Skeletal muscle satellite cell (primary cell): ENCODE measurements around the gene PLEKHN1.
"Not testable (repeated sequence)": the region's sequence is repeated elsewhere in the genome, so short reads cannot be mapped to it uniquely, and the experiment has no call there.

Experiments used
- H3K27me3 ChIP-seq: 2 replicates; pipeline ENCODE4 v1.7.0; 2013; ENCODE audit warnings: low read length; ENCODE audit not compliant: control insufficient read depth, insufficient read depth
- H3K36me3 ChIP-seq: 2 replicates; pipeline ENCODE4 v1.7.0; 2013; ENCODE audit warnings: mild to moderate bottlenecking, control low read depth, low read length; ENCODE audit not compliant: insufficient read depth
- H3K4me1 ChIP-seq: 2 replicates; pipeline ENCODE4 v1.7.0; 2013; ENCODE audit warnings: low read length; ENCODE audit not compliant: control insufficient read depth, insufficient read depth
- H3K4me2 ChIP-seq: 2 replicates; pipeline ENCODE4 v1.7.0; 2013; ENCODE audit warnings: mild to moderate bottlenecking, low read length
- H3K4me3 ChIP-seq: 2 replicates; pipeline ENCODE4 v1.7.0; 2013; ENCODE audit warnings: low read length
- H3K9ac ChIP-seq: 2 replicates; pipeline ENCODE4 v1.7.0; 2013; ENCODE audit warnings: mild to moderate bottlenecking, low read depth, low read length, moderate library complexity
- H3K9me3 ChIP-seq: replicated peaks from 2 replicates; pipeline ENCODE4 v1.7.0; 2013; ENCODE audit warnings: mild to moderate bottlenecking, control low read depth, low read length

PLEKHN1 gene

DNA sequence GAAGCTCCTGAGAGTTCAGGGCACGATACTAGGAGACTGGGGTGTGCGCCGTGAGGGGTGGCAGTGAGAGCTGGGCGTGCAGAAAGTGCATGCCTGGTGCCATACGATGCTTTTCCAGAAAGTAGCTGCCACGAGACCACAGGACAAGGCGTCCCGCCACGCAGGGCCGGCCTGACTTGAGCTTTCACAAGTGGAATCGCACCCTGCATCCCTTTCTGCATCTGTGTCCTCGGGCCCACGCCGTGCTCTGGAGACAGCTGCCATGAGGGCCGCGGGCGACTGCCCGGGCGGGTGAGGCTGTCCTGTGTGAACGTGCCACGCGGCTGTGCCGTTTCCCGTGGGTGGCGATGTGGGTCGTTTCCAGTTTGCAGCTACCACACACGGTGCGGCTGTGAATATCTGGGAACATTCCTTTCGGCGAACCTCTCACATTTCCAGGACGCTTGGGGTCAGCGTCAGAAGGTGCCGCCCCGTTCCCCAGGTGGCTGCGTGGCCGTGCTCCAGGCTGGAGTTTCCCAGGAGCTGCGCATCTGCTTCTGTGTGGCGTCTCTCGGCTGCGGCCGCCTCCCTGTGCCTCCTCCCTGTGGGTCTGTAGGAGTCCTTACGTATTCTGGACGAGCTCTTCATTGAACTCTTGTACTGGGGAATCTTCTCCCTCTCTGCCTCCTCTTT, 16.6 kb downstream of the PLEKHN1 start:
- Histone ChIP-seq H3K27me3 (peaks cover 54% of the 10 kb centered on the region), H3K9ac (no peak overlapping the region), H3K4me3 (no peak overlapping the region), H3K4me2 (no peak overlapping the region), H3K4me1 (no peaks in the 10 kb centered on the region), H3K9me3 (no peaks in the 10 kb centered on the region), H3K36me3 (no peaks in the 10 kb centered on the region)

DNA sequence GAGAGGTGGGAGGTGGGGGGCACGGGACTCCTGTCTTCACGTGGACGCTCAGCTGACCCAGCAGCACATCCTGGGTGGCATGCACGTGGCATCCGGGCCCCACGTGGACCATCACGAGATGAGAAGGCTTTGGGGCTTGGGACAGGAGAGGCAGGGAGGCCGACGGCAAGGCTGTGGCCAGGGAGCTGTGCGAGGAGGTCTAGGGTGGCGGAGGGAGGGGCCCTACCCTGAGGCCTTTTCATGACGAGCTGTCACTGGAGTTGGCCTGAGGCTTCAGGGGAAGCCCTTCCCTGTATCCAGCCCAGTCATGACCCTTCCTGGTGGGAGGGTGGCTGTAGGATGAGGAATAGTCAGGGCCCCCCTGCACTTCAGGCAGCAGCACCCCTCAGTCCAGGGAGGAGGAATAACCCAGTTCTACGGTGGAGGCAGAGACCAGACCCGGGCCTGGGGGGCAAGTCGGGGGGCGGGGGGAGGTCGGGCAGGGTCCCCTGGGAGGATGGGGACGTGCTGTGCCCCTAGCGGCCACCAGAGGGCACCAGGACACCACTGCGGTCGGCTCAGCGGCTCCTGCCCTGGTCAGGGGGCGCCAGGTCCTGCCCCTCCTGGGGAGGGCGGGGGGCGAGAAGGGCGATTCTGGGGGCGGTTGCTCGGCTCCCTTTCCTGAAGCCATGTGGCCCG, 17.7 kb downstream of the PLEKHN1 start:
- Histone ChIP-seq H3K4me3 (no peak overlapping the region), H3K9ac (no peak overlapping the region)

DNA sequence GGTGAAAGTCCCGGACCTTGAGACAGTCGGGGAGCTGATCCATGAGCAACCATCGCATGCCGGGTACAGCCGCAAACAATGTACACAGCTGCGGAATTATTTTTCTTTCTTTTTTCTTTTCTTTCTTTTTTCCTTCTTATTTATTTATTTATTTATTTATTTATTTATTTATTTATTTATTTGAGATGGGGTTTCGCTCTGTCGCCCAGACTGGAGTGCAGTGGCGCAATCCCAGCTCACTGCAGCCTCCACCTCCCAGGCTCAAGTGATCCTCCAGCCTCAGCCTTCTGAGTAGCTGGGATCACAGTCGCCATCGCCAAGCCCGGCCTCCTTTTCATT, 18.2 kb downstream of the PLEKHN1 start:
- Histone ChIP-seq H3K4me2 (peak overlapping the region; percentile 64), H3K36me3 (no peaks in the 10 kb centered on the region), H3K9me3 (no peaks in the 10 kb centered on the region), H3K9ac (no peak overlapping the region), H3K4me1 (no peaks in the 10 kb centered on the region), H3K4me3 (no peak overlapping the region), H3K27me3 (peaks cover 65% of the 10 kb centered on the region)

More for the DNA sequence above, 17.7 kb downstream of the PLEKHN1 start:
- Histone ChIP-seq H3K27me3 (peaks cover 61% of the 10 kb centered on the region), H3K4me2 (peak overlapping the region; percentile 64), H3K9me3 (no peaks in the 10 kb centered on the region), H3K4me1 (no peaks in the 10 kb centered on the region), H3K36me3 (no peaks in the 10 kb centered on the region)

DNA sequence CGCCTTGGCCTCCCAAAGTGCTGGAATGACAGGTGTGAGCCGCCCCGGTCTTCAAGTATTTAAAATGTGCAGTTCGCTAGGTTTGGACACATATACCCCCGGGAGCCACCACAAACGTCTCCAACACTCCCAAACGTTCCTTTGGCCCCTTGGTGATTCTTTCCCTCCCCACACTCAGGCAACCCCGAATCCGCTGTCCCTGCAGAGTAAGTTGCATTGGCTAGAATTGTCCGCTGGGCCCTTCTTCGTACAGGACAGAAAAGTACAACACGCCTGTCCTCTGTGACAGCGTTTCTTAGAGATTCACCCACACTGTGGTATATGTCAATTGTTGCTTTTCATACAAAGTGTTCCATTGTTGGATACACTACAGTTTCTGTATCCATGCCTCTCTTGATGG, 18.8 kb downstream of the PLEKHN1 start:
- Histone ChIP-seq H3K4me1 (no peaks in the 10 kb centered on the region), H3K36me3 (no peaks in the 10 kb centered on the region), H3K9me3 (no peaks in the 10 kb centered on the region), H3K4me3 (no peak overlapping the region), H3K4me2 (no peak overlapping the region), H3K9ac (no peak overlapping the region), H3K27me3 (peaks cover 62% of the 10 kb centered on the region)

DNA sequence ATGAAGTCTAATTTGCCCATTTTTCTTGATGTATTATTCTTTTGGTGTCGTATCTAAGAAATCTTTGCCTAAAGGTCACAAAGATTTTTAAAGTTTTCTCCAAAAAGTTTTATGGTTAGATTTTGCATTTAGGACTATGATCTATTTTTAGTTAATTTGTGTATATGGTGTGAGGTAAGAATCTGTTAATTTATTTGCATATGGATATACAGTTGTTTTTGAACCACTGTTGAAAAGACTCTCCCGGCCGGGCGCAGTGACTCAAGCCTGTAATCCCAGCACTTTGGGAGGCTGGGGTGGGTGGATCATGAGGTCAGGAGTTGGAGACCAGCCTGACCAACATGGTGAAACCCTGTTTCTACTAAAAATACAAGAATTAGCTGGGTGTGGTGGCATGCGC, 21.8 kb downstream of the PLEKHN1 start:
- not testable (repeated sequence) for H3K4me2 ChIP-seq, H3K9ac ChIP-seq, H3K4me1 ChIP-seq, H3K36me3 ChIP-seq, H3K9me3 ChIP-seq, H3K4me3 ChIP-seq
- H3K27me3 ChIP-seq = peaks cover 40% of the 10 kb centered on the region

DNA sequence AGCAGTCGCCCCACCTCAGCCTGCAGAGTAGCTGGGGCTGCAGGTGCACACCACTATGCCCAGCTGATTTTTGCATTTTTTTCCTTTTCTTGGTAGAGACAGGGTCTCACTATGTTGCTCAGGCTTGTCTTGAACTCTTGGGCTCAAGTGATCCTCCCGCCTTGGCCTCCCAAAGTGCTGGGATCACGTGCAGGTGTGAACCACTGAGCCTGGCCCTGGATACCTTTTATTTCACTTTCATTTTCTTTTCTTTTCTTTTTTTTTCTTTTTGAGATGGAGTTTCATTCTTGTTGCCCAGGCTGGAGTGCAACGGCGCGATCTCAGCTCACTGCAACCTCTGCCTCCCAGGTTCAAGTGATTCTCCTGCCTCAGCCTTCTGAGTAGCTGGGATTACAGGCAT, 25.0 kb downstream of the PLEKHN1 start:
- H3K9ac ChIP-seq, H3K4me3 ChIP-seq, H3K9me3 ChIP-seq, H3K4me1 ChIP-seq, H3K4me2 ChIP-seq, H3K36me3 ChIP-seq: not testable (repeated sequence)
- peaks cover 34% of the 10 kb centered on the region for H3K27me3 ChIP-seq

DNA sequence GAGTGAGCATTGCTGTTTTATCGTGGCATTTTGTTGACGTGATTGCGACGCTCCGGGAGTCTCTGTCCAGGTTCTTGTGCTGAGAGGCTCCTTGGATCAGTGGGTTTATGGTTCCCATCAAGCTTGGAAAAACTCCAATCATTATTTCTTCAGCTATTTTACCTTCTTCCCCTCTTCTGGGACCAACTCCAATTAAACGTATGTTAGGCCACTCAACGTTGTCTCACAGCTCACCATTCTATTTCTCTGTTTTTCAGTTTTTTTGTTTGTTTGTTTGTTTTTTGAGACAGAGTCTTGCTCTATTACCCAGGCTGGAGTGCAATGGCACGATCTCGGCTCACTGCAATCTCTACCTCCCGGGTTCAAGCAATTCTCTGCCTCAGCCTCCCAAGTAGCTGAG, 25.6 kb downstream of the PLEKHN1 start:
- Histone ChIP-seq H3K27me3 (peaks cover 34% of the 10 kb centered on the region), H3K36me3 (no peaks in the 10 kb centered on the region), H3K4me3 (no peak overlapping the region), H3K9me3 (no peaks in the 10 kb centered on the region), H3K4me2 (no peak overlapping the region), H3K9ac (no peak overlapping the region), H3K4me1 (no peaks in the 10 kb centered on the region)

DNA sequence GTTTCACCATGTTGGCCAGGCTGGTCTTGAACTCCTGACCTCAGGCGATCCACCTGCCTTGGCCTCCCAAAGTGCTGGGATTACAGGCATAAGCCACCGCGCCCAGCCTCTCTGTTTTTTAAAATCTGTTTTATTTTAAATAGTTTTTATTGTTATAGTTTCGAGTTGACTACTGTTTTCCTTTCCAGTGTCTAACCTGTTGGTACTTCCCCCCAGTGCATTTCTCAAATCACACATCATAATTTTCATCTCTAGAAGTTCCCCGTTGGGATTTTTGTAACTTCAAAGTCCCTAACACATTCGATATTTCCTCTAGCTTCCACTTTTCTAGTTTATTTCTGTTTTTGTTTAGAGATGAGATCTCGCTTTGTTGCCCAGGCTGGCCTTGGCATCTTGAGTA, 26.1 kb downstream of the PLEKHN1 start:
- Histone ChIP-seq H3K36me3 (no peaks in the 10 kb centered on the region), H3K4me3 (no peak overlapping the region), H3K9me3 (no peaks in the 10 kb centered on the region), H3K27me3 (peaks cover 38% of the 10 kb centered on the region), H3K4me1 (no peaks in the 10 kb centered on the region), H3K9ac (no peak overlapping the region), H3K4me2 (no peak overlapping the region)

DNA sequence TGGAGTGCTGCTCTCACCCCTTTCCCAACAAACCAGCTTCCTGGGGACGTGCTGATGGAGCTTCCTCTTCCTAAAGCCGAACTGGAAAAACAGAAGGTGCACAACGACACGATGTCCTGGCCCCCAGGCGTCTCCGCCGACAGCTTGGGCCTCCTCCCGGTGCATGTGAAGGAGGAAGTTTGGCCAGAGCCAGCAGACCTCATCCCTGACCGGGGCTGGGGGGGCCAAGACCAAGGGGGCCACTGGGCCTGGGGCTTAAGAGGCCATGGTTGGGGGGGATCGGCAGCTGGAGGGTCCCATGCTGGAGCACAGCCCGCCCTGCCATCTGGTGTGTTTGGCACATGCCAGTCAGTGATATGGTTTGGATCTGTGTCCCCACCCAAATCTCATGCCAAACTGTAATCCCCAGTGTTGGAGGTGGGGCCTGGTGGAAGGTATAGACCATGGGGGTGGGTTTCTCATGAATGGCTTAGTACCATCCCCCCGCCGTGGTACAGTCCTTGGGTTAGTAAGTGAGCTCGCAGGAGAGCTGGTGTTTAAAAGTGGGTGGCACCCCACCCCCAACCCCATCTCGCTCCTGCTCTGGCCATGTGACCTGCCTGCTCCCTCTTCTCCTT, 27.2 kb downstream of the PLEKHN1 start:
- H3K4me1 ChIP-seq = no peaks in the 10 kb centered on the region
- no peak overlapping the region for H3K4me3 ChIP-seq
- no peak overlapping the region for H3K4me2 ChIP-seq
- H3K27me3 ChIP-seq = peaks cover 44% of the 10 kb centered on the region
- H3K36me3 ChIP-seq = no peaks in the 10 kb centered on the region
- H3K9me3 ChIP-seq = no peaks in the 10 kb centered on the region
- H3K9ac ChIP-seq = no peak overlapping the region

DNA sequence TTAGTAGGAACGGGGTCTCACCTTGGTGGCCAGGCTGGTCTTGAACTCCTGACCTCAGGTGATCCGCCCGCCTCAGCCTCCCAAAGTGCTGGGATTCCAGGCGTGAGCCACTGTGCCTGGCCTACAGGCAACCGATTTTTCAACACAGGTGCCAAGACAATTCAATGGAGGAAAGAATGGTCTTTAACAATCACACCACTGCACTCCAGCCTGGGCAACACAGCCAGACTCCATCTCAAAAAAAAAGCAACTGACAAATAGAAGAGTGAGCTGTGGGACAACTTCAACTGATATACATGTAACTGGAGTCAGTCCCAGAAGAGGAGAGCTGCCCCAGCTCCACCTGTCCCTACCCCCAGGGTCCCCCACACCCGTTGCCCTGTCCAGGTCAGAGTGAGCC, 28.3 kb downstream of the PLEKHN1 start:
- peaks cover 41% of the 10 kb centered on the region for H3K27me3 ChIP-seq
- not testable (repeated sequence) for H3K36me3 ChIP-seq, H3K9ac ChIP-seq, H3K4me2 ChIP-seq, H3K4me1 ChIP-seq, H3K4me3 ChIP-seq, H3K9me3 ChIP-seq

DNA sequence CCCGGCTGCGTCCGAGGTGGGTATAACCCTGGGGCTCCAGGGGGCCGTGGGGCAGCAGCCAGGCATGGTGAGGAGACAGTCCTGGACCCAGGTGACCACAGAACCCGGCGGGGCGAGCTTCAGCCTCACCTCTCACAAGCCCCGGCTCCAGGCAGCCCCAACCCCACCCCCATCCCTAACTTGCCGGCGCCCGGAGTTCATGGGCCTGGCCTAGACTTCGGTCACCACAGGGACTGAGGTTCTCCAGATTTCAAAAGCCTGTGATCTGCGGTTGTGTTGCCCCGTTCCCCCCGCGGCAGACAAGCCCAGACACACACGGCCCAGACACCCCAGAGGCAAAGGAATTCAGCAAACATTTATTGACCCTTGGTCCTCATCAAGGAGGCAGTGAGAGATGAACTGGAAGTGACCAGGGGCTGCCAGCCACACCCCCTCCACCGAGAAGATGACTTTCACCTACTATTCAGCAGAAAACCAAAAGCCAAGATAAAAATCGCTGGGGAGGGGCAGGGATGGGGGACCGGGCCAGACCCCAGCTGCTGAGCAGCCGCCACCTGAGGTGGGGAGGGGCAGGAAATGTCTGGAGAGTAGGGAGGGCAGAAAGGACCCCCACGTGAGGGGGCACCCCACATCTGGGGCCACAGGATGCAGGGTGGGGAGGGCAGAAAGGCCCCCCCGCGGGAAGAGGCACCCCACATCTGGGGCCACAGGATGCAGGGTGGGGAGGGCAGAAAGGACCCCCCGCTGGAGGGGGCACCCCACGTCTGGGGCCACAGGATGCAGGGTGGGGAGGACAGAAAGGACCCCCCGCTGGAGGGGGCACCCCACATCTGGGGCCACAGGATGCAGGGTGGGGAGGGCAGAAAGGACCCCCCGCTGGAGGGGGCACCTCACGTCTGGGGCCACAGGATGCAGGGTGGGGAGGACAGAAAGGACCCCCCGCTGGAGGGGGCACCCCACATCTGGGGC, 29.7 kb downstream of the PLEKHN1 start:
- no peaks in the 10 kb centered on the region for H3K36me3 ChIP-seq
- H3K9ac ChIP-seq = no peak overlapping the region
- H3K4me2 ChIP-seq = no peak overlapping the region
- H3K4me1 ChIP-seq = peaks cover 22% of the 10 kb centered on the region
- no peak overlapping the region for H3K4me3 ChIP-seq
- peaks cover 44% of the 10 kb centered on the region for H3K27me3 ChIP-seq
- no peaks in the 10 kb centered on the region for H3K9me3 ChIP-seq
